Stimulated activated CD8-positive, alpha-beta memory T cell treated with anti-CD3 and anti-CD28 coated beads, Interleukin-12 subunit alpha, Interleukin-12 subunit beta, amount 100 ng/mL, for 24 hours (primary cell): Measurements from ENCODE around the gene DIABLO.
"Not testable (repeated sequence)": the region's sequence is repeated elsewhere in the genome, so short reads cannot be mapped to it uniquely, and the experiment has no call there.

Experiments
- DNase-seq: peaks from one replicate; pipeline ENCODE4 v3.0.0-alpha.2; 2020; ENCODE audit errors: extremely low read depth

DIABLO gene

DNA sequence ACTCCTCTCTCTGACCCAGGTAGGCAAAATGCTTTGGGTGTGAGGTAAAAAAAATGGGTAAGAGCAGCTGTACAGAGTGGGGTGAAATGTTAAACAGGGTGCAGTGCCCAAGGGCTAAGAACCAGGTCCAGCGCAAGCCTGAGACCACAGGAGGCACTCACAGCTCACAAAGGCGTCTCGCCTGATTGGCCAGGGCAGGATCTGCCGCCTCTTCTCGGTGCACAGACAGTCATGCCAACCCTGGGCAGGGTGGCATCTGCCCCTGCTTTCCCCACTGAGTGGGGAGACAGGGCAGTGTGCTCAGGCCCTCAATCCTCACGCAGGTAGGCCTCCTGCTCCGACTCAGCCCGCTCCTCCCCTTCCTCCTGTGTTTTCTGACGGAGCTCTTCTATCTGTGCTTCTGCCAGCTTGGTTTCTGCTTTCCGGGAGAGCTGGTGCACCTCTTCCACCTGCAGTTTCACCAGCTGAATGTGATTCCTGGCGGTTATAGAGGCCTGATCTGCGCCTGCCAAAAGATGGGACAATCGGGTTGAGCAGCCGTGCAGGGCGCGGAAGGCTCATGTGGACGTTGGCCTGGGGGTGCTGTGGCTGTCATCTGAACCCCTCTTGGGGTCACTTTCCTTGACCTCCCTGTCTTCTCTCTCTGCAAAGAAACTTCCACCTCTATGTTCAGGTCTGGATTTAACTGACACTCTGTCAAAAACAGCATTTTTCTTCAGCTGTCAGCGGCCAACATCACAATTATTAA, 17.6 kb downstream of the DIABLO start:
- no peak for DNase-seq

DNA sequence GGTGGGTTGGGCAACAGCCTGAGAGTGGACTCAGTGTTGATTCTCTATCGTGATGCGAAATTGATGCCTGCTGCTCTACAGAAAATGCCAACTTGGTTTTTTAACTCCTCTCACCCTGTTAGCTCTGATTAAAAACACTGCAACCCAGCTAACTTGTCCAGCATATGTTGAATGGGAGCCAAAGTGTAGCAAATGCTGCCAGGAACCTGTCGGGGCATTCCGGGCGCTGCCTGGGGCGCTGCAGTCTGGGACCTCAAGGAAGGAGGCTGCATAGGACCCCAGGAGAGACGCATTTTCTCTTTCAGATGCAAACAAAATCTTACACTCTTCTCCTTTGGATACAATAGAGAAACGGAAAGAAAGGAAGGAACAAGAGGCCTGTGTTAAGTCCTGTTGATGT, 18.5 kb downstream of the DIABLO start:
- DNase-seq: no peak

DNA sequence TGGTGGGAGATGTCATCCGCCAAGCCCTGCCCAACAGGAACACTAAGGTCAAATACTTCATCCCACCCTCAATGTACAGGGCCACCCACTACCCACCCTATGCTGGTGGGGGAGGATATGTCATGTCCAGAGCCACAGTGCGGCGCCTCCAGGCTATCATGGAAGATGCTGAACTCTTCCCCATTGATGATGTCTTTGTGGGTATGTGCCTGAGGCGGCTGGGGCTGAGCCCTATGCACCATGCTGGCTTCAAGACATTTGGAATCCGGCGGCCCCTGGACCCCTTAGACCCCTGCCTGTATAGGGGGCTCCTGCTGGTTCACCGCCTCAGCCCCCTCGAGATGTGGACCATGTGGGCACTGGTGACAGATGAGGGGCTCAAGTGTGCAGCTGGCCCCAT, 18.9 kb downstream of the DIABLO start:
- DNase-seq: no peak

DNA sequence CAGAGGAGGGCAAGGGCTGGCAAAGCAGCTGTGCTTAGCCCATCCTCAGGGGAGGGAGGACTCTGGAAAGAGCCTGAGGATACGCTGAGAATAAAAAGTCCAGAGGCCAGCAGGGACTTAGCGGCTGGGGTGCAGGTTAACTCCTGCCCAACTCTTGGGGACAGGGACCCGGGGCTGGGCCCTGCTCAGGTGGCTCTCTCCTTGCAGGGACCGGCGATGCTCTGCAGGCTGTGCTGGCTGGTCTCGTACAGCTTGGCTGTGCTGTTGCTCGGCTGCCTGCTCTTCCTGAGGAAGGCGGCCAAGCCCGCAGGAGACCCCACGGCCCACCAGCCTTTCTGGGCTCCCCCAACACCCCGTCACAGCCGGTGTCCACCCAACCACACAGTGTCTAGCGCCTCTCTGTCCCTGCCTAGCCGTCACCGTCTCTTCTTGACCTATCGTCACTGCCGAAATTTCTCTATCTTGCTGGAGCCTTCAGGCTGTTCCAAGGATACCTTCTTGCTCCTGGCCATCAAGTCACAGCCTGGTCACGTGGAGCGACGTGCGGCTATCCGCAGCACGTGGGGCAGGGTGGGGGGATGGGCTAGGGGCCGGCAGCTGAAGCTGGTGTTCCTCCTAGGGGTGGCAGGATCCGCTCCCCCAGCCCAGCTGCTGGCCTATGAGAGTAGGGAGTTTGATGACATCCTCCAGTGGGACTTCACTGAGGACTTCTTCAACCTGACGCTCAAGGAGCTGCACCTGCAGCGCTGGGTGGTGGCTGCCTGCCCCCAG, 19.6 kb downstream of the DIABLO start:
- DNase-seq: no peak

DNA sequence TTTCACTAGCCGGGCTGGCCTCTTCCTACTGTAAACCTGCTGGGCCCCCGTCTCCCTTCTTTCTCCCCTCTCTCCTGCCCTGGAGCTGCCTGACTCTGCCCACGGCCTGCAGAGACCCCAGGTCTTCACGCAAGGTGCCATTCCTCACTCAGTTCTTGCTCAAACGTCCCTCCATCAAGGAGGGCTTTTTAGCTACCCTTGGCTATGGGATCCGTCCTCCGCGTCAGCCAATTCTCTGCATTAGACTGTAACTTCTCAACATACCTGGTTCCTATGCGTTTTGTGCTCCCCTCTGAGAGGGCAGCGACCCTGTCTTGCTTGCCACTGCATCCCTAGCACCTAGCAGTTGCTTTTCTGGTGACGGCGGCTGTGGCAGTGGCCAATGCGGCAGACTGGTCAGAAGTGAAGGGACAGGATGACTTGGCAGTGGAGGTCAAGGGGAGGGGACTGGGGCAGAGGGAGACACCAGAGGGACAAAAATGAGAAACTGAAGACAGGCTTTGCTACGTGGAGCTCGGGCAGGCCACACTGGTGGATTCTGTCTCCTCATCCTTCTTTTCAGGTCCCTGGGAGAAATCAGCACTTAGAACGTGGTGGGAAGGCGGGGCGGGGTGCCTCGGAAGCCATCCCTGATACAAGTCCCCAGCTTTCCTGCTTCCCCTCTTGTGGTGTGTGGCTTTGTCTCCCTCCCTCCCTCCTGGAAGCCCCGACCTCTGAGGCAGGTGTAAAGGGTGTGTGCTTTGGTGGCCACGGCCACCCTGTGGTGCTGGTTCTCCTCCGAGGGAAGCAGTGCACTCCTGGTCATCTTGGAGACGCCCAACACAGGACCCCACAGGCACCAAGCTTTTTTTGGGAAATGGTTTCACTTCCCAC, 20.6 kb downstream of the DIABLO start:
- DNase-seq: no peak

DNA sequence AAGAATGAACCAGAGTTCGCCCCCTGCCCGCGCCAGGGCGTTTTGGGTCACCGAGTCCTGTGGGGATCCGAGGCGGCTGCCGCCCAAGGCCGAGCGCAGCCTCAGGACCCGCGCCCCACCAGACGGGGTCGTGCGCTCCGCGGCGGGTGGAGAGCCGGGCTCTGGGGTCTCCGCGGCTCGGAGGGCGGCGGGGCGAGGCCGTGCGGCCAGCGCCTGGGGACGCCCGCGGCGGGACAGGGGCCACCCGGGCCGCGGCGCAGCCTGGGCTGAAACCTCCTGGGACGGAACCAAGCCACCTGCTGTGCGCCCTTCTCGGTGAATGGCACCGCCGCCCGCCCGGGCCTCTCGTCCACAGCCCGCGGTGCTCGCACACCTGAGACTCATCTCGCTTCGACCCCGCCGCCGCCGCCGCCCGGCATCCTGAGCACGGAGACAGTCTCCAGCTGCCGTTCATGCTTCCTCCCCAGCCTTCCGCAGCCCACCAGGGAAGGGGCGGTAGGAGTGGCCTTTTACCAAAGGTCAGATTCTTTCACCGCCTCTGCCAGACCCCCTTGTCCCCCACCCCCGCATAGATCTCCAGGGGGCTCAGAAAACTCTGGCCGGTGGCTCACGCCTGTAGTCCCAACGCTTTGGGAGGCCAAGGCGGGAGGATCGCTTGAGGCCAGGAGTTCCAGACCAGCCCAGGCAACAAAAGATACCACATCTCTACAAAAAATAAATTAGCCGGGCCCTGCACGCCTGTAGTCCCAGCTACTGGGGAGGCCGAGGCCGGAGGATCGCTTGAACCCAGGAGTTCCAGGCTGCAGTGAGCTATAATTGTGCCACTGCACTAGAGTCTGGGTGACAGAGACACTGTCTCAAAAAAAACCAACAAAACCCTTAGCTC, 21.4 kb downstream of the DIABLO start:
- DNase-seq: no peak

DNA sequence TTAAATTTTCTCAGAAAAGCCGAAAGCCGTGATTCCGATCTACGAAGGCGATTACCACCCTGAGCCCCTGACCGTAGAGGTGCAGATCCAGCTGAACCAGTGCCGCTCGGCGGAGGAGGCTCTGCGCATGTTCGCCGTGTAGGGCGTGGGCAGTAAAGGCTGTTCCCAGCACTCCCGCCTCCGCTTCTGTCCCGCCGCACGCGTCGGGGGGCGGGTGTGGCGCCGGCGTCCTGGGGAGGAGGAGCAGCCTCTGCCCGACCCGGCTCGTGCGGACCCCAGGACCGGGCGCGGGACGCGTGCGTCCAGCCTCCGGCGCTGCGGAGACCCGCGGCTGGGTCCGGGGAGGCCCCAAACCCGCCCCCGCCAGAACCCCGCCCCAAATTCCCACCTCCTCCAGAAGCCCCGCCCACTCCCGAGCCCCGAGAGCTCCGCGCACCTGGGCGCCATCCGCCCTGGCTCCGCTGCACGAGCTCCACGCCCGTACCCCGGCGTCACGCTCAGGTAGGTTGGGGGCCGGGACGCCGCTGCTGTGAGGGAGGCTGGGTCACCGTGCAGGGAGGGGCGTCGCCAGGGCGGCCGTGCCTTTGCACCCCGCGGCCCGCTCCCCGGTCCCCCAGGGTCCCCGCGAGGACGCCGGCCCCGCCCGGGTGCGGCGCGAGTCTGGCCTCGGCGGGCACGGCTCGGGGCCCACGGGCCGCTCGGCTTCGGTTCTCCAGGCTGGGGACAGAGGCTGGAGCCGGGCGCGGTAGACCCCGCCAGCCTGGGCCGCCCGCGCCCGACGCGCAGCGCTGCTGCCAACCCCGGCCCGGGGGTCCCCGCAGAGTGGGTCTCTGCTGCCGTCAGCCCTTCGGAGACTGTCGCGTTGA, 22.3 kb downstream of the DIABLO start, which contains the start of gene B3GNT4:
Gene B3GNT4 (plus strand): TSS at position 409 of the 866 bp plus-strand sequence. CDS start 910 bp downstream, outside the sequence.
- no peak for DNase-seq

DNA sequence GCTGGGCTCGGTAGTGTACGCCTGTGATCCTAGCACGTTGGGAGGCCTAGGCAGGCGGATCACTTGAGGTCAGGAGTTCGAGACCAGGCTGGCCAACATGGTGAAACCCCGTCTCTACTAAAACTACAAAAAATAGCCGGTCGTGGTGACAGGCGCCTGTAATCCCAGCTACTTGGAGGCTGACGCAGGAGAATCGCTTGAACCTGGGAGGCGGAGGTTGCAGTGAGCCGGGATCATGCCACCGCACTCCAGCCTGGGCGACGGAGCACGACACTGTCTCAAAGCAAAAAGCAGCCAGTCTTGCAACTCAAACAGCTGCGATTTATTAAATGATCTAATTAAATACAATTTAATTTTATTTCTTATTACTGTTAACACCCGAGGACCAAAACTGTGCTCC, 23.0 kb downstream of the DIABLO start:
- not testable (repeated sequence) for DNase-seq

DNA sequence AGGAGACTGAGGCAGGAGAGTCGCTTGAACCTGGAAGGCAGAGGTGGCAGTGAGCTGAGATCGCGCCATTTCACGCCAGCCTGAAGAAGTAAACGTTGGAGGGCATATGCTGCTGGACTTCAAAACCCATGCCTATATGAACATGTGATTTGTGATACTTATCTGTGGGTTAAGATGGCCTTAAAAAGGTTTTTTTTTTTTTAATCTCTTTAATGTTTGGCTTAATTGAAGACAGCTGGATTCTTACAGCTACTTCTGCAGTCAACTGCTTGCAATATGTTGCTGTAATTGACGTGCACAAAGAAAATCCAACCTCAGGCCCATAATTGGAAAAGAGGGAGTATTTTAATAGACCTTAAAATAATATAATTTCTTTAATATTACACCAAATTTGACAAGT, 23.8 kb downstream of the DIABLO start:
- DNase-seq: no peak

DNA sequence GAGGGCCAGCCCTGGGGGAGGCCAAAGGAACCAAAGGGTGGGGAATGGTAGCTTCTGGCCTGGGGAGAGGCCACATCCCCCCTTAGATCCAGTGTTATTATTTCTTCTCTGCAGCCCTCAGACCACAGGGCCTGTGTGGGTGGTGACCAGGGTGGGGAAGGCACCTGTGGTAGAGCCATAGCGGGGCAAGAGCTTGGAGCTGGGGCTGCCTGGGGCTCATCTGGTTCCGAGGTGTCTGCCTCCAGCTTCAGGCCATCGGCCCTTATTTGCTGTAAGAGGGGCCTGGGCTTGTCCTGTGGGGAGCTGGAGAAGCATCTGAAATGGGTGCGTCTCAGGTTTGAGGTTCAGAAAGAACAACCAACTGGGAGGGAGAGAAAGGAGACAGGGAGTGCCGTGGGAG, 24.5 kb downstream of the DIABLO start:
- no peak for DNase-seq

DNA sequence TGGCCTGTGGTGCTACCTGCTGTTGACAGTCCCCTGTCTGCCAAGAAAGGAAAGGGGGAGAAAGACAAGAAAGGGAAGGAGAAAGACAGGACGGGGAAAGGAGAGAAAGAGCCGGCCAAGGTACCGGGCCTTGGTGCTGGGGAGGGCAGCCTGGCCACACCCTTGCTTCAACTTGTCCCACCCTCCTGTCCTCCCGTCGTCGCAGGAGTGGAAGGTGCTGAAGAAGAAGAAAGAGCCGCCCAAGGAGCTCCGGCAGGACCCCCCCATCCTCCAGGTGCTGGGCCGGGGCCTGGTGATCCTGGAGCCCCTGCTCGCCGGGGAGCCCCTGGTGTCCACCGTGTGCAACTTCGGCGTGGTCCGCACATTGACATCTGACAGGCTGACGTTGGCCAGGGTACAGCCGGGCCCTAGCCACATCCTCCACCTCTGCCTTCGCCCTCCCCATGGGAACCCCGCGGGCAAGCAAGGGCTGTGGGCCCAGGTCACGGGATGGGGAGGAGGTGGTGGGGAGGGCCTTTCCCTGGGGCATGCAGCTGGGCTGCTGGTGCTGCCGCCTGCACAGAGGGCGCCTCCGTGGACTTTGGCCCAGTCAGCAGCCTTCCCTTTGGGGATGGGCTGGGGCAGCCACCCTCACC, 25.2 kb downstream of the DIABLO start:
- DNase-seq: no peak

DNA sequence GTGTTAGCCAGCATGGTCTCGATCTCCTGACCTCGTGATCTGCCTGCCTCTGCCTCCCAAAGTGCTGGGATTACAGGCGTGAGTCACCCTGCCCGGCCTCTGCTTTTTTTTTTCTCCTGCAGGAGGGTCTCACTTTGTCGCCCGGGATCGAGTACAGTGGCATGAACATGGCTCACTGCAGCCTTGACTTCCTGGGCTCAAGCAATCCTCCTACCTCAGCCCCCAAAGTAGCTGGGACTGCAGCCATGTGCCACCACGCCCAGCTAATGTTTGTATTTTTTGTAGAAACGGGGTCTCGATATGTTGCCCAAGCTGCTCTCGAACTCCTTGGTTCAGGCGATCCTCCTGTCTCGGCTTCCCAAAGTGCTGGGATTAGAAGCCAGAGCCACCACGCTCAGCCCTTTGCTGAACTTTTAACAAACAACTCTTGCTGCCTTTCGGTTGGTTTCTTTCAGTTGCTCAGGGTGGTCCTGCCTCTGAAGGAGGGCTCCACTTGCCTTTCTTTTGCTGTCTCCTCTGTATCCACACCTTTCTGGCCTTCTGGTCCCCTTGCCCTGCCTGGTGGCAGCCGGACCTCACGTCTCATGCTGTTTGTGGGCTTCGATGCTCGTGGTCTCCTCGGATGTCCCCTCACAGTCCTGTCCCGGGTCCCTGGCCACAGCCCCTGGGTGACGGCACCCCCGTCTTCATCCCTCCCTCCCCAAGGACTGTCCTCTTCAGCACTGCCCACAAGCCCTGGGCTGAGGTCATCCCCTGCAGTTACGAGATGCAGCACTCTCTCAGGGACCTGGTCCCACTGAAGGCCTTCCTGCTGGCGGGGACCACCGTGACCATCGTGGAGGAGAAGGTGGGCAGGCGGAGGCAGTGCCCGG, 26.1 kb downstream of the DIABLO start:
- no peak for DNase-seq

DNA sequence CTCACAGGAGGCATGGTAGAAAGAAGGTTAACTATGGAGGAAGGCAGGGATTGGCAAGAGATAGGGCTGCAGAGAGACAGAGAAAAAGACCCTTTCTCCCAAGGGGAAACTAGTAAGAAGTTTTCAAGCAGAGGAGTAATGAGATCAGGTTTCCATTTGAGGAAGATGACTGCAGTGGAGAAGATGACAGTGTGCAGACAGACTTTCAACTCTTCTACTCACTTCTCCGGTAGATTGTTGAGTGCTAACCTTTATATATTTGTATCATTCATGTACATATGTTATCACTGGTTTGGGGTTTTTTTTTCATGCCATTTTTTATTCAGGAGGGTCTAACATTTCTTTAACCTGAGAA, 28.3 kb downstream of the DIABLO start:
- DNase-seq: no peak

DNA sequence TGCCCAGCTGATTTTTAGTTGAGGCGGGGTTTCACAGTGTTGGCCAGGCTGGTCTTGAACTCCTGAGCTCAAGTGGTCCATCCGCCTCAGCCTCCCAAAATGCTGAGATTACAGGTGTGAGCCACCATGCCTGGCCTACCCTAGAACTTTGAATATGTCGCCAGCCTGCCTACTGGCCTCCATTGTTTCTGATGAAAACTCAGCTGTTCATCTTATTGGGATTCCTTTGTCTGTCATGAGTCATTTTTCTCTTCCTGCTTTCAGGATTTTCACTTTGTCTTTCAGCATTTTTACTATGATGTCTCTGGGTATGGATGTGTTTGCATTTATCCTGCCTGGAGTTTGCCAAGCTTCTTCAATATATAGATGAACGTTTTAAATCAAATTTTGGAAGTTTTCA, 30.4 kb downstream of the DIABLO start:
- no peak for DNase-seq

DNA sequence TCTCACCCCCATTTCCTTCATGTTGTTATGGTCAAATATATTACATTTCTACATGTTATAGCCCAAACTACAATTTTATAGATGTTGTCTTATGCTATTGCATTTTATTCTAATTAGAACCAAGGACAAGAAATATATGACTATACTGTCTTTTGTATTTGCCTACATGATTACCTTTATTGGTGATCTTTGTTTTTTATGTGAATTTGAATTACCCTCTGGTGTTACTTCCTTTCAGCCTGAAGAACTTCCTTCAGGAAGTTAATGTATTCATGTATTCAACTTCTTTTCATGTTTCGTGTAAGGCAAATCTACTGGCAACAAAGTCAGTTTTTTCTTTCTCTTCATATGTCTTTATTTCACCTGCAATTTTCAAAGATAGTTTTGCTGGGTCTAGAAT, 31.0 kb downstream of the DIABLO start:
- DNase-seq: no peak

DNA sequence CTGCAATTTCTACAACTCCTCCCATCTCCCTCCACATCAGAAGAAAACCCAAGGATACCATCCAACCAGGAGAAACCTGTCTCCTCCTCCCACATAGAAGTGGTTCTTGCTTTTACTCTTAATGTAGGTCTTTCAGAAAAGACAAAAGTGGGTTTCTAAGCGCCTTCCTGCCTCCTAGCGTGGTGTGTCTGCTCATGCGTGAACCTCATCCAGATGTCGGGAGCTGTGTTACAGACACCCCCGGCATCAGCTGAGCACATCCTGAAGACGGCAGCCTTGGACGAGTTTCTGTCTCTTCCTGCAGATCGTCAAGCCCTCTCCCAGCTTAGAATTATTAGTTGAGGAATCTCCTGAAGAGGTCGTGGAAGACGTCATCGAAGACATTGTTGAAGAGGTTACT, 33.4 kb downstream of the DIABLO start:
- no peak for DNase-seq

DNA sequence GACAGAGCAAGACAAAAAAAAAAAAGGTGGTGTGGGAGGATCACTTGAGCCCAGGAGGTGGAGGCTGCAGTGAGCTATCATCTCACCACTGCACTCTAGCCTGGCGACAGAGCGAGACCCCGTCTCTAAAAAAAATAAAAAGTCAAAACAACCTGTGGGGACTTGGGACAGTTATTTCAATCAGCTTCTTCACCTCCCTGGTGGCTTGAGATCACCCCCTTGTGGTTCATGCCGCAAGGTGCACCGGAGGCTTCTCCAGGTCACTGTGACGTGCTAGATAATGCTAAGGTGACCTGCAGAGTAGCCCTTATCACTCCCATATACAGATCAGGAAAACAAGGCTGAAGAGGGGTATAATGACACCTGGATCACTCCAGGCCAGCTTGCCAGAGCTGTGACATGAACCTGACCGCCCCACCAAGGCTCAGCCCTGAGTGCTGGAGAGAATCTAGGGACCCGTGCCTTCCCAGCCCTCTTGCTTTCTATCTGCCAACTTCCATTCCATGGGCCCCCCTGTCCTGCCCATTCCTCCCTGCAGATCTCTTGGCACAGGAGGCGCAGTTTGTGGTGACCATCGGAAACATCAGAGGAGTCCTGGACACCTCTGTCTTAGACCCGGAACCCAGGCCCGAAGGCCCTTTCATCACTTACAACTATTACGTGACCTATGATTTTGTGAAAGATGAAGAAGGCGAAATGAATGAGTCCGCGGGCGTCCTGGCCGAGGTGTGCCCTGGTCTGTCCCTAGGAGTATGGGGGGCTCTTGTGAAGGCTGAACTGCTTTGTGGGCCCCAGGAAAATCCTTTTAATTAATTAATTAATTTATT, 34.8 kb downstream of the DIABLO start:
- no peak for DNase-seq
